Measurements from ENCODE around the gene EIF3F. TPM values are rescaled to one million over a fixed set of nuclear protein-coding genes. Genes with fewer than 3 reads are reported as not detected.

EIF3F gene
- total and polyA plus RNA-seq, 9 of the 15 experiments (the other 6 are each of a cell fraction or from before 2014, with no cell fraction given) = 50.1 to 259 (median 135) TPM

DNA sequence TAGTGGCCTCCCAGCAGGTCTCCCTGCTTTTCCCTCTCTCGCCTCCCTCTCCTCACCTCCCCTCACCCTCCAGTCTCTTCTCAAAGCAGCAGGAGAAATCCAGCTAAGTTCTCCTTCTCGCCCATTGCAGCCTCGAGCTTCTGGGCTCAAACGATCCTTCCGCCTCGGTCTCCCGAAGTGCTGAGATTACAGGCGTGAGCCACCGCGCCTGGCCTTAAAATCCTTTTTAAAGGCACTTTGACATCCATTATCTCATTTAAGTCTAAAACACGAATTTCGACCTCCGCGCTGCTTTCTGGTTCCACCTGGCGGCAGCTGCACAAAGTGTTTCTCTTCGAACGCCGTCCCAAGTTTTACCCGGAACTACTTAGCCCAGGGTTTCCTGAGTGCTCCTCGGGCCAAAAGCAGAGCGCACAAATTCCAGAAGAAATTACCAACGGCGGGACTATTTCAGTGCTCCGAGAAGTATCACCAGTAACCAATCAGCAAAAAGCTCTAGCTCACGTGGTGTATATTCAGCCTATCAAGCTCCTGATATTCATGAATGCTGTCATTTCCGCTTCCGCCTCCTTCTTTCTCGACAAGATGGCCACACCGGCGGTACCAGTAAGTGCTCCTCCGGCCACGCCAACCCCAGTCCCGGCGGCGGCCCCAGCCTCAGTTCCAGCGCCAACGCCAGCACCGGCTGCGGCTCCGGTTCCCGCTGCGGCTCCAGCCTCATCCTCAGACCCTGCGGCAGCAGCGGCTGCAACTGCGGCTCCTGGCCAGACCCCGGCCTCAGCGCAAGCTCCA, at the start of gene EIF3F (continued):
- TF ChIP-seq MAZ (CRISPR knock-in tag; conservative IDR thresholded peaks at IDR 0.05 in 1 of 2, IDR thresholded peaks at IDR 0.05 in 1 of 2) = peak; percentile 30 to 81; a peak in 2 of 4 replicates
- TF ChIP-seq CBX2 (IDR thresholded peaks at IDR 0.05; ENCODE audit: insufficient read depth, low read length, poor library complexity, severe bottlenecking) = no peak
- TF ChIP-seq FOSL1 (tag; conservative IDR thresholded peaks at IDR 0.05) = no peak; the same call in 1 of the 2 replicates
- TF ChIP-seq MTF1 (CRISPR knock-in tag; IDR thresholded peaks at IDR 0.05; ENCODE audit: borderline replicate concordance) = no peak
- no peak for TF ChIP-seq SNIP1 (IDR thresholded peaks at IDR 0.05; ENCODE audit: low read depth)
- no peak for TF ChIP-seq CCNT2 (IDR thresholded peaks at IDR 0.05; ENCODE audit: borderline replicate concordance, extremely low read depth, insufficient read length, low read depth, low read length)
- TF ChIP-seq ETV6 (IDR thresholded peaks at IDR 0.05; ENCODE audit: borderline replicate concordance in 1 of 2, low read depth in 2 of 2, low read length in 1 of 2) = no peak
- TF ChIP-seq ETV6 (CRISPR knock-in tag; IDR thresholded peaks at IDR 0.05; ENCODE audit: borderline replicate concordance) = no peak
- TF ChIP-seq, protein P1, sequence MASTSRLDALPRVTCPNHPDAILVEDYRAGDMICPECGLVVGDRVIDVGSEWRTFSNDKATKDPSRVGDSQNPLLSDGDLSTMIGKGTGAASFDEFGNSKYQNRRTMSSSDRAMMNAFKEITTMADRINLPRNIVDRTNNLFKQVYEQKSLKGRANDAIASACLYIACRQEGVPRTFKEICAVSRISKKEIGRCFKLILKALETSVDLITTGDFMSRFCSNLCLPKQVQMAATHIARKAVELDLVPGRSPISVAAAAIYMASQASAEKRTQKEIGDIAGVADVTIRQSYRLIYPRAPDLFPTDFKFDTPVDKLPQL (IDR thresholded peaks at IDR 0.05; ENCODE audit: extremely low read depth, insufficient read length) = no peak
- no peak for TF ChIP-seq COPS2 (conservative IDR thresholded peaks at IDR 0.05)
- TF ChIP-seq ZNF57 (CRISPR knock-in tag; IDR thresholded peaks at IDR 0.05) = no peak
- peak; percentile 48; the same call in 1 of the 2 replicates for TF ChIP-seq SREBF1 (IDR thresholded peaks at IDR 0.05; ENCODE audit: borderline replicate concordance, low read depth, low read length)
- TF ChIP-seq, protein P2, sequence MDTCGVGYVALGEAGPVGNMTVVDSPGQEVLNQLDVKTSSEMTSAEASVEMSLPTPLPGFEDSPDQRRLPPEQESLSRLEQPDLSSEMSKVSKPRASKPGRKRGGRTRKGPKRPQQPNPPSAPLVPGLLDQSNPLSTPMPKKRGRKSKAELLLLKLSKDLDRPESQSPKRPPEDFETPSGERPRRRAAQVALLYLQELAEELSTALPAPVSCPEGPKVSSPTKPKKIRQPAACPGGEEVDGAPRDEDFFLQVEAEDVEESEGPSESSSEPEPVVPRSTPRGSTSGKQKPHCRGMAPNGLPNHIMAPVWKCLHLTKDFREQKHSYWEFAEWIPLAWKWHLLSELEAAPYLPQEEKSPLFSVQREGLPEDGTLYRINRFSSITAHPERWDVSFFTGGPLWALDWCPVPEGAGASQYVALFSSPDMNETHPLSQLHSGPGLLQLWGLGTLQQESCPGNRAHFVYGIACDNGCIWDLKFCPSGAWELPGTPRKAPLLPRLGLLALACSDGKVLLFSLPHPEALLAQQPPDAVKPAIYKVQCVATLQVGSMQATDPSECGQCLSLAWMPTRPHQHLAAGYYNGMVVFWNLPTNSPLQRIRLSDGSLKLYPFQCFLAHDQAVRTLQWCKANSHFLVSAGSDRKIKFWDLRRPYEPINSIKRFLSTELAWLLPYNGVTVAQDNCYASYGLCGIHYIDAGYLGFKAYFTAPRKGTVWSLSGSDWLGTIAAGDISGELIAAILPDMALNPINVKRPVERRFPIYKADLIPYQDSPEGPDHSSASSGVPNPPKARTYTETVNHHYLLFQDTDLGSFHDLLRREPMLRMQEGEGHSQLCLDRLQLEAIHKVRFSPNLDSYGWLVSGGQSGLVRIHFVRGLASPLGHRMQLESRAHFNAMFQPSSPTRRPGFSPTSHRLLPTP (IDR thresholded peaks at IDR 0.05; ENCODE audit: borderline replicate concordance, extremely low read depth, insufficient read length) = no peak
- peak; percentile 92 for TF ChIP-seq TEAD2 (tag; IDR thresholded peaks at IDR 0.05)
- TF ChIP-seq GABPB1 (CRISPR knock-in tag; IDR thresholded peaks at IDR 0.05) = peak; percentile 96
- no peak for TF ChIP-seq HIVEP1 (CRISPR knock-in tag; IDR thresholded peaks at IDR 0.05)
- no peak for TF ChIP-seq CEBPG (CRISPR knock-in tag; IDR thresholded peaks at IDR 0.05)
- TF ChIP-seq CEBPG (tag; conservative IDR thresholded peaks at IDR 0.05 in 1 of 2, IDR thresholded peaks at IDR 0.05 in 1 of 2) = no peak
- TF ChIP-seq, protein P3, sequence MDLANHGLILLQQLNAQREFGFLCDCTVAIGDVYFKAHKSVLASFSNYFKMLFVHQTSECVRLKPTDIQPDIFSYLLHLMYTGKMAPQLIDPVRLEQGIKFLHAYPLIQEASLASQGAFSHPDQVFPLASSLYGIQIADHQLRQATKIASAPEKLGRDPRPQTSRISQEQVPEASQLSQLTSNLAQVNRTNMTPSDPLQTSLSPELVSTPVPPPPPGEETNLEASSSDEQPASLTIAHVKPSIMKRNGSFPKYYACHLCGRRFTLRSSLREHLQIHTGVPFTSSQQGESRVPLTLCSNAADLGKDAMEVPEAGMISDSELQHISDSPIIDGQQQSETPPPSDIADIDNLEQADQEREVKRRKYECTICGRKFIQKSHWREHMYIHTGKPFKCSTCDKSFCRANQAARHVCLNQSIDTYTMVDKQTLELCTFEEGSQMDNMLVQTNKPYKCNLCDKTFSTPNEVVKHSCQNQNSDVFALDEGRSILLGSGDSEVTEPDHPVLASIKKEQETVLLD (IDR thresholded peaks at IDR 0.05) = 0 out of 2 replicates have a peak, but pooled peaks have one; percentile 18
- TF ChIP-seq MTA1 (IDR thresholded peaks at IDR 0.05; ENCODE audit: borderline replicate concordance) = no peak; the same call in 1 of the 2 replicates
- no peak for TF ChIP-seq ZNF197 (CRISPR knock-in tag; IDR thresholded peaks at IDR 0.05; ENCODE audit: low read depth)

Data from K562 (cell line).